B cell (primary cell): Measurements from ENCODE around the gene MAPK1. TPM values are rescaled to one million over a fixed set of nuclear protein-coding genes. Genes with fewer than 3 reads are reported as not detected.

Source experiments
- ATAC-seq: fragments of 200-7000 bp; cut with Tn5 transposase; one replicate; pipeline ENCODE4 v1.10.0; 2021; ENCODE audit warnings: low read depth, mild to moderate bottlenecking, moderate number of reproducible peaks, moderate library complexity
- CTCF ChIA-PET: fragments of 350-600 bp; sonication (Branson Sonifier 250); formaldehyde crosslinking; loops from one replicate; lab custom pipeline; 2021; ENCODE audit warnings: antibody characterized with exemption, inconsistent platforms; lab: Charles Lee
- POLR2A ChIA-PET: fragments of 350-600 bp; sonication (Branson Sonifier 250); formaldehyde crosslinking; loops from one replicate; lab custom pipeline; 2021; ENCODE audit warnings: antibody characterized with exemption; lab: Charles Lee
- DNase-seq: peaks from one replicate; pipeline ENCODE4 v3.0.0; 2013
- H2AFZ ChIP-seq: 2 replicates; pipeline ENCODE4 v1.6.1; 2012; ENCODE audit warnings: mild to moderate bottlenecking, low read depth, low read length; ENCODE audit not compliant: insufficient read depth, poor library complexity, severe bottlenecking
- H3K27ac ChIP-seq, 2 donors: 1 replicate in 1 of 2; 2 replicates in 1 of 2; pipeline ENCODE4 v1.5.1; 2012 to 2013; ENCODE audit warnings: low read length in 2 of 2, mild to moderate bottlenecking in 2 of 2, moderate library complexity in 1 of 2
- H3K27me3 ChIP-seq, 4 experiments: fragments of 200-600 bp in 1 of 4; sonication (generic) in 1 of 4; replicated peaks in 1 of 4; 1 replicate in 2 of 4; 2 replicates in 2 of 4; pipeline versions ENCODE4 v1.6.1 to v1.7.0; 2013 to 2016; ENCODE audit warnings: low read length in 3 of 4, mild to moderate bottlenecking in 2 of 4, mixed read lengths in 1 of 4, moderate library complexity in 1 of 4; ENCODE audit not compliant: insufficient read depth in 4 of 4, control insufficient read depth in 3 of 4; ENCODE audit errors: control extremely low read depth in 1 of 4
- H3K36me3 ChIP-seq, 2 experiments: replicated peaks in 1 of 2; 1 replicate in 1 of 2; 2 replicates in 1 of 2; pipeline versions ENCODE4 v1.6.1 to v1.7.1; 2013; ENCODE audit warnings: low read length in 1 of 2; ENCODE audit not compliant: insufficient read depth in 2 of 2, control insufficient read depth in 1 of 2; ENCODE audit errors: control extremely low read depth in 1 of 2, extremely low read depth in 1 of 2
- H3K4me1 ChIP-seq, 2 donors: fragments of 200-600 bp in 1 of 2; sonication (generic) in 1 of 2; 1 replicate in 1 of 2; 2 replicates in 1 of 2; pipeline versions ENCODE4 v1.5.1 to v1.6.1; 2013 to 2017; ENCODE audit warnings: low read length in 2 of 2; ENCODE audit not compliant: control insufficient read depth in 2 of 2, insufficient read depth in 2 of 2
- H3K4me2 ChIP-seq: replicated peaks from 2 replicates; pipeline ENCODE3; 2012; ENCODE audit warnings: mild to moderate bottlenecking, low read depth, low read length; ENCODE audit not compliant: poor library complexity, severe bottlenecking
- H3K4me3 ChIP-seq, 5 experiments: fragments of 200-600 bp in 1 of 5; sonication (generic) in 1 of 5; 1 replicate in 3 of 5; 2 replicates in 2 of 5; pipeline versions ENCODE4 v1.5.1 to v1.7.0; 2011 to 2016; ENCODE audit warnings: low read length in 4 of 5, mild to moderate bottlenecking in 4 of 5, low read depth in 2 of 5, control low read depth in 1 of 5, moderate library complexity in 1 of 5; ENCODE audit not compliant: insufficient read depth in 1 of 5; ENCODE audit errors: control extremely low read depth in 1 of 5, extremely low read depth in 1 of 5
- H3K79me2 ChIP-seq: fragments of 200-600 bp; sonication (generic); one replicate; pipeline ENCODE4 v1.6.0; 2016; ENCODE audit warnings: low read length; ENCODE audit not compliant: control insufficient read depth, insufficient read depth
- H3K9ac ChIP-seq: fragments of 200-600 bp; sonication (generic); 2 replicates; pipeline ENCODE4 v1.6.1; 2017; ENCODE audit warnings: mild to moderate bottlenecking, low read length, moderate library complexity
- H3K9me3 ChIP-seq, 3 donors: one replicate each; pipeline versions ENCODE4 v1.6.1 to v1.7.1; 2013; ENCODE audit warnings: low read length in 2 of 3; ENCODE audit not compliant: control insufficient read depth in 2 of 3, insufficient read depth in 1 of 3; ENCODE audit errors: control extremely low read depth in 1 of 3
- H4K20me1 ChIP-seq: 2 replicates; pipeline ENCODE4 v1.6.0; 2012; ENCODE audit warnings: mild to moderate bottlenecking, low read length; ENCODE audit not compliant: insufficient read depth, control insufficient read depth, poor library complexity, severe bottlenecking
- H3K27ac Mint-ChIP-seq: one replicate; pipeline ENCODE4 v1.8.0; 2021; ENCODE audit warnings: mixed read lengths
- H3K27me3 Mint-ChIP-seq: one replicate; pipeline ENCODE4 v1.8.0; 2021; ENCODE audit warnings: mixed read lengths
- H3K4me1 Mint-ChIP-seq: one replicate; pipeline ENCODE4 v1.8.0; 2021; ENCODE audit warnings: mixed read lengths
- H3K4me3 Mint-ChIP-seq: one replicate; pipeline ENCODE4 v1.8.0; 2021; ENCODE audit warnings: mixed read lengths
- H3K9me3 Mint-ChIP-seq: one replicate; pipeline ENCODE4 v1.8.0; 2022; ENCODE audit warnings: mixed read lengths; ENCODE audit not compliant: insufficient read depth
- EZH2 ChIP-seq: IDR thresholded peaks from 2 replicates; pipeline ENCODE4 v1.6.1; 2012; ENCODE audit warnings: borderline replicate concordance, low read depth, mild to moderate bottlenecking, moderate library complexity, low read length; ENCODE audit not compliant: insufficient read depth, poor library complexity, severe bottlenecking
- WGBS: methylation state at CpG from one replicate; pipeline ENCODE4 v1.1.5; 2013; ENCODE audit warnings: missing lambda C conversion rate; ENCODE audit not compliant: insufficient coverage; 5-methylcytosine and 5-hydroxymethylcytosine counted together
- intact Hi-C: fragments of 100-400 bp; cut with micrococcal nuclease; formaldehyde crosslinking; loops from one replicate; pipeline ENCODE4 v1.10.0; 2022
- polyA plus RNA-seq: library from polyadenylated mRNA; depleted of rRNA; stranded (reverse); fragments of >200 nt; gene quantifications from 2 replicates; pipeline ENCODE4 v1.2.3, GENCODE V29; 2012
- total RNA-seq, 2 donors: library from RNA; stranded (reverse); fragments of 120-200 nt in 1 of 2; gene quantifications; 1 replicate in 1 of 2; 2 replicates in 1 of 2; pipeline versions ENCODE4 v1.2.3 to v1.2.4, GENCODE V29; 2013 to 2022
- TF ChIP-seq, protein P1 (sequence below): fragments of 200-600 bp; IDR thresholded peaks from one replicate; pipeline ENCODE4 v1.8.0; 2022; ENCODE audit warnings: antibody characterized with exemption, mild to moderate bottlenecking

Gene MAPK1
- total and polyA plus RNA-seq, 2 donors (not counting 1 experiment from before 2014, with no cell fraction given) = 24.0 to 155 TPM

- Histone ChIP-seq H3K9me3 (no peaks in the 10 kb centered on the region), H2AFZ (no peak overlapping the region), H3K4me1 (peaks cover 40 to 41% of the 10 kb centered on the region in 2 donors), H3K4me3 (no peak overlapping the region), H3K36me3 (peaks cover 3 to 5% of the 10 kb centered on the region in 2 experiments), H3K27me3 (no peaks in the 10 kb centered on the region), H3K79me2 (peaks cover 99% of the 10 kb centered on the region), H3K27ac (no peak overlapping the region), H3K9ac (no peak overlapping the region), H3K4me2 (no peak overlapping the region), H4K20me1 (peaks cover 45% of the 10 kb centered on the region)
- no peak overlapping the region for H3K4me3 Mint-ChIP-seq
- H3K27ac Mint-ChIP-seq = no peak overlapping the region
- intact Hi-C loops = no loop called here
- no peaks in the 10 kb centered on the region for H3K27me3 Mint-ChIP-seq
- DNase-seq (no peak), ATAC-seq (no peak)
- ChIA-PET POLR2A (no interaction called here), CTCF (no interaction called here)
- TF ChIP-seq, protein P1, sequence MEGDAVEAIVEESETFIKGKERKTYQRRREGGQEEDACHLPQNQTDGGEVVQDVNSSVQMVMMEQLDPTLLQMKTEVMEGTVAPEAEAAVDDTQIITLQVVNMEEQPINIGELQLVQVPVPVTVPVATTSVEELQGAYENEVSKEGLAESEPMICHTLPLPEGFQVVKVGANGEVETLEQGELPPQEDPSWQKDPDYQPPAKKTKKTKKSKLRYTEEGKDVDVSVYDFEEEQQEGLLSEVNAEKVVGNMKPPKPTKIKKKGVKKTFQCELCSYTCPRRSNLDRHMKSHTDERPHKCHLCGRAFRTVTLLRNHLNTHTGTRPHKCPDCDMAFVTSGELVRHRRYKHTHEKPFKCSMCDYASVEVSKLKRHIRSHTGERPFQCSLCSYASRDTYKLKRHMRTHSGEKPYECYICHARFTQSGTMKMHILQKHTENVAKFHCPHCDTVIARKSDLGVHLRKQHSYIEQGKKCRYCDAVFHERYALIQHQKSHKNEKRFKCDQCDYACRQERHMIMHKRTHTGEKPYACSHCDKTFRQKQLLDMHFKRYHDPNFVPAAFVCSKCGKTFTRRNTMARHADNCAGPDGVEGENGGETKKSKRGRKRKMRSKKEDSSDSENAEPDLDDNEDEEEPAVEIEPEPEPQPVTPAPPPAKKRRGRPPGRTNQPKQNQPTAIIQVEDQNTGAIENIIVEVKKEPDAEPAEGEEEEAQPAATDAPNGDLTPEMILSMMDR = no peak
- no peak for TF ChIP-seq EZH2
- peaks cover 82% of the 10 kb centered on the region for H3K4me1 Mint-ChIP-seq
- no peaks in the 10 kb centered on the region for H3K9me3 Mint-ChIP-seq
- 100% methylated on average over 3 of the region's 4 CpGs for WGBS
Measured at GRCh38 chr22:21828268-21828638, 39.2 kb downstream of the MAPK1 start.

GRCh38 chr22:21827628-21828267, 39.7 kb downstream of the MAPK1 start:
- no peak for ATAC-seq
- POLR2A ChIA-PET = no interaction called here
- no peak overlapping the region for H3K4me3 Mint-ChIP-seq
- WGBS = 100% methylated on average over 2 of the region's 3 CpGs
- Histone ChIP-seq H3K9me3 (no peaks in the 10 kb centered on the region), H3K4me3 (no peak overlapping the region), H3K4me1 (peaks cover 40% of the 10 kb centered on the region in 2 donors), H3K4me2 (no peak overlapping the region), H2AFZ (no peak overlapping the region), H3K79me2 (peaks cover 99% of the 10 kb centered on the region), H3K9ac (no peak overlapping the region), H3K27ac (no peak overlapping the region), H4K20me1 (peaks cover 46% of the 10 kb centered on the region), H3K27me3 (no peaks in the 10 kb centered on the region), H3K36me3 (peaks cover 3 to 5% of the 10 kb centered on the region in 2 experiments)
- H3K9me3 Mint-ChIP-seq = no peaks in the 10 kb centered on the region
- intact Hi-C loops = no loop called here
- H3K4me1 Mint-ChIP-seq = peaks cover 80% of the 10 kb centered on the region
- no peaks in the 10 kb centered on the region for H3K27me3 Mint-ChIP-seq
- TF ChIP-seq, protein P1 = no peak
- TF ChIP-seq EZH2 = no peak
- no peak for DNase-seq
- no peak overlapping the region for H3K27ac Mint-ChIP-seq
- CTCF ChIA-PET = no interaction called here
